Testis (tissue), 3 donors: ENCODE data around the gene IFT43. TPM values are rescaled to one million over a fixed set of nuclear protein-coding genes. Genes with fewer than 3 reads are reported as not detected.

Experiments
- DNase-seq: peaks from one replicate; pipeline ENCODE4 v3.0.0-alpha.2; 2019
- H3K27ac ChIP-seq, 2 donors: fragments of 200-600 bp; sonication (generic); one replicate each; pipeline ENCODE4 v1.5.1; 2019
- H3K27me3 ChIP-seq: fragments of 200-600 bp; sonication (generic); one replicate; pipeline ENCODE4 v1.5.1; 2019
- H3K36me3 ChIP-seq: fragments of 200-600 bp; sonication (generic); one replicate; pipeline ENCODE4 v1.5.1; 2017; ENCODE audit warnings: low read depth; ENCODE audit errors: missing control alignments
- H3K4me1 ChIP-seq: fragments of 200-600 bp; sonication (generic); one replicate; pipeline ENCODE4 v1.5.1; 2019
- H3K4me3 ChIP-seq, 2 donors: fragments of 200-600 bp; sonication (generic); one replicate each; pipeline ENCODE4 v1.5.1; 2017 to 2019
- H3K9me3 ChIP-seq: fragments of 200-600 bp; sonication (generic); one replicate; pipeline ENCODE4 v1.5.1; 2017
- CTCF ChIP-seq, 3 experiments: fragments of 450-650 bp in 2 of 3; fragments of 200-600 bp in 1 of 3; sonication (generic) in 1 of 3; IDR thresholded peaks; one replicate each; pipeline ENCODE4 v1.5.1; 2016 to 2019; ENCODE audit warnings: antibody characterized with exemption in 3 of 3, mild to moderate bottlenecking in 2 of 3, moderate library complexity in 1 of 3
- POLR2A ChIP-seq: fragments of 450-650 bp; IDR thresholded peaks from one replicate; pipeline ENCODE4 v1.6.1; 2017; ENCODE audit warnings: antibody characterized with exemption, mild to moderate bottlenecking, moderate library complexity
- WGBS, 2 donors: methylation state at CpG; one replicate each; pipeline ENCODE4 v1.1.5; 2018; 5-methylcytosine and 5-hydroxymethylcytosine counted together
- intact Hi-C: fragments of 100-400 bp; cut with DNase I; formaldehyde crosslinking; loops from one replicate; pipeline ENCODE4 v1.15.1; 2023; ENCODE audit warnings: low total_unique reads
- polyA plus RNA-seq: library from polyadenylated mRNA; stranded (reverse); fragments of 350-450 nt; fragmentation: Illumina TruSeq; extraction: RNeasy Lipid Tissue Mini Kit (QIAGEN cat#74804); gene quantifications from one replicate; pipeline ENCODE4 v1.2.3, GENCODE V29; 2014; ENCODE audit warnings: low read depth, low replicate concordance; ENCODE audit not compliant: insufficient read depth
- total RNA-seq, 2 donors: library from RNA; depleted of rRNA; stranded (reverse); fragments of >200 nt; gene quantifications; one replicate each; pipeline ENCODE4 v1.2.3, GENCODE V29; 2016

Gene IFT43
- total and polyA plus RNA-seq, 3 donors from 2014 or later, result 55.1 to 85.4 (median 68.4) TPM

DNA sequence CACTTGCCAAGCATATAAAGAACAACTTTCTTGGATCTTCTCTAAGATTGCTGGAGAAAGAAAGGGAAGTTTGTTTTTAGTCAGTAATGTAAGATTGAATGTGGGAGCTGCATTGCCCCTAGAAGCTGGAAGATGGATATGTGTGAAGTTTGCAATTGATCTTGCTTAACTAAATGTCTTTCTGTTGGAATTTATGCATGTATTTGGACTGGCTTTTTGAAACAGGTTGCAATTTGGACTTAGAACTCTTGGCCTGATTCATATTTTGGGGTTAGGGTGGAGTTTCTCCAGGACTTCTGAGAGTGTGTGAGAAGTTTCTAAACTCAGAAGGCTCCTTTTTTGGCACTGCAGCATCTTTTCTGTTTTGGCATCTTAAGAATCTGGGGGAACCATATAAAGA lies 26.4 kb downstream of the IFT43 start:
- TF ChIP-seq CTCF (IDR thresholded peaks at IDR 0.05), result no peak
- TF ChIP-seq POLR2A, result no peak
- intact Hi-C loops, result no loop called here
- Histone ChIP-seq H3K4me1 (no peaks in the 10 kb centered on the region), H3K27ac (peak overlapping the region in 1 of 2 donors; percentile 3), H3K36me3 (no peaks in the 10 kb centered on the region), H3K4me3 (no peak overlapping the region), H3K9me3 (no peaks in the 10 kb centered on the region), H3K27me3 (no peaks in the 10 kb centered on the region)
- DNase-seq, result no peak

DNA sequence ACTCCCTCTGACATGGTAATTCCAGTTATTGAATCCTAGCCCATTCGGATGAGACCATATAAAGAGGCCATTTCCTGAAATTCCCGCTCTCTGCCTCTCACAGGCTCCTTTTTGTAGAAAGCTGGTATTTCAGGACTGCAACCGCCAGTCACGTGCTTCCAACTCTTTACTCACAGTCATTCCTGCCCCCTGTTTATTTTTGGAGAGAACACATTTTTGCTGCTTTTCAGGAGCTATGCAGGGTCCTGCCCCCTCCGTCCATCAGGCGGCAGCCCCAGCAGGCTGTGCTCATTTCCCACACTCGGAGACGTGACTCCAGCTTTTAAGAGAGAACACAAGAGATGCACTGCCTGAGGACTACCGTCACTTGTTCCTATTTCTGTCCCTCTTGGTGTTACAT lies 26.8 kb downstream of the IFT43 start:
- Histone ChIP-seq H3K36me3 (no peaks in the 10 kb centered on the region), H3K4me1 (no peaks in the 10 kb centered on the region), H3K27ac (peak overlapping the region in 1 of 2 donors; percentile 3), H3K9me3 (no peaks in the 10 kb centered on the region), H3K4me3 (no peak overlapping the region), H3K27me3 (no peaks in the 10 kb centered on the region)
- DNase-seq, result no peak
- 74 to 77% methylated on average over 9 of the region's 9 CpGs for WGBS, 2 donors
- TF ChIP-seq POLR2A, result no peak
- TF ChIP-seq CTCF (IDR thresholded peaks at IDR 0.05), result no peak
- intact Hi-C loops, result no loop called here

DNA sequence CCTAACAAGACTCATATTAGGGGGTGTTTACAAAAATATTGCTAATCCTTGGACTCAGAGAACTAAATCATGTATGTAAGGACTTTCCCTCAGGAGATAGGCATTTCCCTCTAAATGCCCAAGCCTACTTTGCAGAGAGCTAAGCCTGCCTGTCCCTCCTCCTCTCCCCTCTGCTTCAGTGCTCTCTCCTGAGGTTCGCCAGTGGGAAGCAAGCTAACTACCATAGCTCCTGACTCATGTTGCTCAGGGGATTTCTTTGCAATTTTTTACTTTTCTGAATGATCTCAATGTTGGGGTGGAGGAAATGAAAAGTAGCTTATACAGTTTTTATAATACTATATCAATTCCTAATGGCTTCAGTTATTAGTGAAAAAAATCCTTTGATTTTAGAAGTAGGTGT lies 29.6 kb downstream of the IFT43 start:
- Histone ChIP-seq H3K27ac (no peak overlapping the region), H3K4me1 (no peaks in the 10 kb centered on the region), H3K27me3 (no peaks in the 10 kb centered on the region), H3K9me3 (no peaks in the 10 kb centered on the region), H3K36me3 (no peaks in the 10 kb centered on the region), H3K4me3 (no peak overlapping the region)
- intact Hi-C loops, result no loop called here
- no peak for TF ChIP-seq POLR2A
- no peak for TF ChIP-seq CTCF (IDR thresholded peaks at IDR 0.05)
- 86 to 88% methylated on average over 1 of the region's 1 CpG for WGBS, 2 donors
- DNase-seq, result no peak

GRCh38 chr14:76015668-76016067 lies 30.1 kb downstream of the IFT43 start:
- intact Hi-C loops, result no loop called here
- Histone ChIP-seq H3K36me3 (no peaks in the 10 kb centered on the region), H3K4me1 (no peaks in the 10 kb centered on the region), H3K27me3 (no peaks in the 10 kb centered on the region), H3K27ac (no peak overlapping the region), H3K4me3 (no peak overlapping the region), H3K9me3 (no peaks in the 10 kb centered on the region)
- TF ChIP-seq CTCF (IDR thresholded peaks at IDR 0.05), result no peak
- TF ChIP-seq POLR2A, result no peak
- WGBS, 2 donors, result 88% methylated on average over 1 of the region's 1 CpG
- no peak for DNase-seq

DNA sequence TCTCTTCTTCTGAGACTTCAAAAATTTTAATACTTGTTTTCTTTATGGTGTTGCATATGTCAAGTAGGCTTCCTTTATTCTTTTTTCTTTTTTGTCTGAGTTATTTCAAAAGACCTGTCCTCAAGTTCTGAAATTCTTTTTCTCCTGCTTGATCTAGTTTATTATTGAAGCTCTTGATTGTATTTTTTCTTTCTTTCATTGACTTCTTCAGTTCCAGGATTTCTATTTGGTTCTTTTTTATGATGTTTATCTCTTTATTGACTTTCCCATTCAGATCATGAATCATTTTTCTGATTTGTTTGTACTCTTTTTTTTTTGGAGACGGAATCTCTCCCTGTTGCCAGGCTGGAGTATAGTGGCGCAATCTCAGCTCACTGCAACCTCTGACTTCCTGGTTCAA lies 34.1 kb downstream of the IFT43 start:
- intact Hi-C loops, result no loop called here
- DNase-seq, result no peak
- H3K27me3 ChIP-seq, result no peaks in the 10 kb centered on the region
- H3K36me3 ChIP-seq, result no peaks in the 10 kb centered on the region
- H3K4me3 ChIP-seq, result no peak overlapping the region
- H3K27ac ChIP-seq, result no peak overlapping the region
- TF ChIP-seq POLR2A (no peak), CTCF (IDR thresholded peaks at IDR 0.05) (no peak)
- H3K4me1 ChIP-seq, result no peaks in the 10 kb centered on the region
- WGBS, 2 donors, result 97 to 98% methylated on average over 2 of the region's 2 CpGs
- H3K9me3 ChIP-seq, result no peaks in the 10 kb centered on the region
